ELF-1 (cell line): ENCODE measurements around the gene THOC2.
"Not testable (repeated sequence)": the region's sequence is repeated elsewhere in the genome, so short reads cannot be mapped to it uniquely, and the experiment has no call there.

Experiments used
- DNase-seq: peaks from one replicate; pipeline ENCODE4 v3.0.0-alpha.2; 2016; ENCODE audit warnings: low read depth, low spot score

THOC2 gene

DNA sequence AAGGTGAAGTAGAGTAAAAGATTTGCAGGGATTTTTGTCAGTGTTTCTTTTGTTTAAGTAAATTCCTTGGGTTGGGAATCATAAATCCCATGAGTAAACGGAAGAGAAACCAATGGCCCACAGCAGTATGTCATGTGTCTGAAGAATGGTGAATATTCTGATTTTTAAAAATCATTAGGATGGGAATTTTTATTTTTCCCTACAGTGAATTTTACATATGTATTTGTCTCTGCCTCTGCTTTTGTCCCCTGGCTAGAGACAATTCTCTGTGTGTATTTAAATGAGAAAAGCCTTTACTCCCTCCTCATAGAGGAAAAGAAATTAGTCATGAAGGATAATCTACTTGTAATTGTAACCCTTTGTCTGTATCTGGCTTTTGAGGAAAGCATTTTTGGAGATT lies 152.1 kb downstream of the THOC2 start:
- no peak for DNase-seq

DNA sequence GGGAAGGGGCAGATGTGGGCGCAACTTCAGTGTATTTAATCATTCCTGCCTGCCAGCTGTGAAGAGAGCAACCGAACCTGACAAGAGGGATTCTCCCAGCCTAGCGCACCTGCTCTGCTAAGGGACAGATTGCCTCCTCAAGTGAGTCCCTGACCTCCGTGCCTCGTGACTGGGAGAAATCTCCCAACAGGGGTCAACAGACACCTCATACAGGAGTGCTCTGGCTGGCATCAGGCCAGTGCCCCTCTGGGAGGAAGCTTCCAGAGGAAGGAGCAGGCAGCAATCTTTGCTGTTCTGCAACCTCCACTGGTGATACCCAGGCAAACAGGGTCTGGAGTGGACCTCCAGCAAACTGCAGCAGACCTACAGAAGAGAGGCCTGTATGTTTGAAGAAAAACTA lies 158.8 kb downstream of the THOC2 start:
- DNase-seq, result not testable (repeated sequence)

- DNase-seq, result peak; percentile 92
Measured at GRCh38 chrX:123570011-123570590, 162.8 kb downstream of the THOC2 start.

DNA sequence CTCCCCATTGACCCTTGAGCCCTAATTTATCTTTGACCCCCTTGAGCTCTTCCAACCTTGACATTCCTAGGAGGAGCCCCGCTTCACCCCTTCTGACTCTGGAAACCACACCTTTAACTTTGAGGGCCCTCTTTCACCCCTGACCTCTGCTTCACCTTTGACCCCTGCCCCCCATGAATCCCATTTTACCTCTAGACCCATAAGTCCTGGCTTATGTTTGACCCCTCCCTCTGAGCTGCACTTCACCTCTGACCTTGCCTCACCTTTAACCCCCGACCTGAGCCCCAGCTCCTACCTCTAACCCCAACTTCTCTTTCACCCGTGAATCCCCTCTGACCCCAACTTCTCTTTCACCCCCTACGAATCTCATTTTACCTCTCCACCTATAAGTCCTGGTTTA lies 169.7 kb downstream of the THOC2 start:
- no peak for DNase-seq

- no peak for DNase-seq
Measured at GRCh38 chrX:123562342-123563146, 170.3 kb downstream of the THOC2 start.

DNA sequence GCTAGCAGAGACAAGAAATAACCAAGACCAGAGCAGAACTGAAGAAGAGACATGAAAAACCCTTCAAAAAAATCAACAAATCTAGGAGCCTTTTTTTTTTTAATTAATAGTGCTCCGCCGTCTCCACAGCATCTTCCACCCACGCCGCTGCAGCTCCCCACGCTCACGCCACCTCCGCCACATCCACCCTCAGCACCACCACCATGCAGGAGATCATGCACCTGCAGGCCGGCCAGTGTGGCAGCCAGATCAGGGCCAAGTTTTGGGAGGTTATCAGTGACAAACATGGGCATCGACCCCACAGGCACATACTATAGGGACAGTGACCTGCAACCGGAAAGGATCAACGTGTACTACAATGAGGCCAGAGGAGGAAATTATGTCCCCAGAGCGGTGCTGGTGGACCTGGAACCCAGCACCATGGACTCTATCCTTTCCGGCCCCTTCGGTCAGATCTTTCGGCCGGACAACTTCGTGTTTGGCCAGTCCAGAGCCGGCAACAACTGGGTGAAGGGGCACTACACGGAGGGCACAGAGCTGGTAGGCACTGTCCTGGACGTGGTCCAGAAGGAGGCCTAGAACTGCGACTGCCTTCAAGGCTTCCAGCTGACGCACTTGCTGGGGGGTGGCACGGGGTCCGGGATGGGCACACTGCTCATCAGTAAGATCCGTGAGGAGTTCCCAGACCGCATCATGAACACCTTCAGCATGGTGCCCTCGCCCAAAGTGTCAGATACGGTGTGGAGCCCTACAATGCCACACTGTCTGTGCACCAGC lies 171.2 kb downstream of the THOC2 start:
- DNase-seq, result no peak

- DNase-seq, result no peak
Measured at GRCh38 chrX:123550829-123551228, 182.0 kb downstream of the THOC2 start.
